ENCODE results near the gene DNAI2. TPM values are rescaled to one million over a fixed set of nuclear protein-coding genes. Genes with fewer than 3 reads are reported as not detected.

DNAI2 gene
- total and polyA plus RNA-seq, 9 of the 15 experiments (the other 6 are each of a cell fraction or from before 2014, with no cell fraction given) = not detected

- TF ChIP-seq, protein P1, sequence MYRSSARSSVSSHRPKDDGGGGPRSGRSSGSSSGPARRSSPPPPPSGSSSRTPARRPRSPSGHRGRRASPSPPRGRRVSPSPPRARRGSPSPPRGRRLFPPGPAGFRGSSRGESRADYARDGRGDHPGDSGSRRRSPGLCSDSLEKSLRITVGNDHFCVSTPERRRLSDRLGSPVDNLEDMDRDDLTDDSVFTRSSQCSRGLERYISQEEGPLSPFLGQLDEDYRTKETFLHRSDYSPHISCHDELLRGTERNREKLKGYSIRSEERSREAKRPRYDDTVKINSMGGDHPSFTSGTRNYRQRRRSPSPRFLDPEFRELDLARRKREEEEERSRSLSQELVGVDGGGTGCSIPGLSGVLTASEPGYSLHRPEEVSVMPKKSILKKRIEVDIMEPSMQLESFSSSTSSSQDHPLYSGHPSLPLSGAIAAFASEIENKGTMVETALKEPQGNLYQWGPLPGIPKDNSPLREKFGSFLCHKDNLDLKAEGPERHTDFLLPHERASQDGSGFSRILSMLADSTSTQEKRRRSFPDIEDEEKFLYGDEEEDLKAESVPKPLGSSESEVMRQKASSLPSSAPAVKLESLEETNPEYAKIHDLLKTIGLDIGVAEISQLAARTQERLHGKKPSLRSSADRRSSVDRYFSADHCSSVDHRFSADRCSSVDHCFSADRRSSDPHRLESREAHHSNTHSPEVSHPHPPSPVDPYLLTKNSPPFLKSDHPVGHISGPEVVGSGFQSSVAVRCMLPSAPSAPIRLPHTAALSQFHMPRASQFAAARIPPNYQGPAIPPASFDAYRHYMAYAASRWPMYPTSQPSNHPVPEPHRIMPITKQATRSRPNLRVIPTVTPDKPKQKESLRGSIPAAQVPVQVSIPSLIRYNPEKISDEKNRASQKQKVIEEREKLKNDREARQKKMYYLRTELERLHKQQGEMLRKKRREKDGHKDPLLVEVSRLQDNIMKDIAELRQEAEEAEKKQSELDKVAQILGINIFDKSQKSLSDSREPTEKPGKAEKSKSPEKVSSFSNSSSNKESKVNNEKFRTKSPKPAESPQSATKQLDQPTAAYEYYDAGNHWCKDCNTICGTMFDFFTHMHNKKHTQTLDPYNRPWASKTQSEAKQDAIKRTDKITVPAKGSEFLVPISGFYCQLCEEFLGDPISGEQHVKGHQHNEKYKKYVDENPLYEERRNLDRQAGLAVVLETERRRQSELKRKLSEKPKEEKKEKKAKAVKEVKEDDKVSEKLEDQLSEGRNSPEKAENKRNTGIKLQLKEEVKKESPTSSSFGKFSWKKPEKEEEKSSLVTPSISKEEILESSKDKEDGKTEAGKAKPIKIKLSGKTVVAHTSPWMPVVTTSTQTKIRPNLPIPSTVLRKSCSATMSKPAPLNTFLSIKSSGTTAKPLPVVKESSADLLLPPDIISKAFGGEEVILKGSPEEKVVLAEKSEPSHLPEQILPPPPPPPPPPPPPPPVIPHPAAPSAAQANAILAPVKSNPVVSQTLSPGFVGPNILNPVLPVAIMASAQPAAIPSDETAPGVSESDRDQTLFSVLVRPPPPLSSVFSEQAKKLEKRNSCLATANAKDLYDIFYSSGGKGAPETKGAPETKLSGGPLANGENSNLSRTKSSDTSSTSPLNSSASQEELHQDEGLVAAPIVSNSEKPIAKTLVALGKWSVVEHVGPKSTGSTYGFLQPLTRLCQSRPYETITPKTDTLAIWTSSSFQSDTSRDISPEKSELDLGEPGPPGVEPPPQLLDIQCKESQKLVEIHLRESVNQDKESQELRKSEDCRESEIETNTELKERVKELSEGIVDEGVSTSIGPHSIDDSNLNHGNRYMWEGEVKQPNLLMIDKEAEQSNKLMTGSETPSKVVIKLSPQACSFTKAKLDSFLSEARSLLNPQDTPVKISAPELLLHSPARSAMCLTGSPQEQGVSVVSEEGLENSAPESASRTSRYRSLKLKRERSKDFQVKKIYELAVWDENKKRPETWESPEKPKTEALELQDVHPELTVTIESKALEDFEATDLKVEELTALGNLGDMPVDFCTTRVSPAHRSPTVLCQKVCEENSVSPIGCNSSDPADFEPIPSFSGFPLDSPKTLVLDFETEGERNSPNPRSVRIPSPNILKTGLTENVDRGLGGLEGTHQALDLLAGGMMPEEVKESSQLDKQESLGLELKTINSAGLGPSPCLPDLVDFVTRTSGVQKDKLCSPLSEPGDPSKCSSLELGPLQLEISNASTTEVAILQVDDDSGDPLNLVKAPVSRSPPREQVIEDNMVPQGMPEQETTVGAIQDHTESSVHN (IDR thresholded peaks at IDR 0.05; ENCODE audit: borderline replicate concordance in 1 of 2, low read depth in 1 of 2) = no peak
- peak; percentile 77 for TF ChIP-seq JUN (IDR thresholded peaks at IDR 0.05; ENCODE audit: borderline replicate concordance, low read depth, low read length)
- TF ChIP-seq JUN (CRISPR knock-in tag; IDR thresholded peaks at IDR 0.05; ENCODE audit: borderline replicate concordance) = peak; percentile 67; the same call in 1 of the 2 replicates
- TF ChIP-seq GABPB1 (CRISPR knock-in tag; IDR thresholded peaks at IDR 0.05) = no peak; the same call in 1 of the 2 replicates
- TF ChIP-seq NFIC (IDR thresholded peaks at IDR 0.05) = peak; percentile 38; the same call in 1 of the 2 replicates
- TF ChIP-seq SMAD3 (CRISPR knock-in tag; conservative IDR thresholded peaks at IDR 0.05) = no peak
- no peak; the same call in 1 of the 2 replicates for TF ChIP-seq ZNF764 (CRISPR knock-in tag; IDR thresholded peaks at IDR 0.05; ENCODE audit: low read depth)
- no peak for TF ChIP-seq NUFIP1 (IDR thresholded peaks at IDR 0.05; ENCODE audit: partially characterized antibody)
- TF ChIP-seq SLC30A9 (CRISPR knock-in tag; IDR thresholded peaks at IDR 0.05) = no peak
- no peak for TF ChIP-seq ZNF408 (CRISPR knock-in tag; IDR thresholded peaks at IDR 0.05; ENCODE audit: low read depth)
- TF ChIP-seq KAT7 (CRISPR knock-in tag; IDR thresholded peaks at IDR 0.05; ENCODE audit: borderline replicate concordance) = 0 out of 2 replicates have a peak, but pooled peaks have one; percentile 41
- TF ChIP-seq LCOR (CRISPR knock-in tag; IDR thresholded peaks at IDR 0.05) = peak; percentile 97
- TF ChIP-seq MIER1 (IDR thresholded peaks at IDR 0.05; ENCODE audit: low read depth) = no peak
- TF ChIP-seq SETDB1 (IDR thresholded peaks at IDR 0.05; ENCODE audit: low read length) = no peak
- TF ChIP-seq ZNF174 (CRISPR knock-in tag; IDR thresholded peaks at IDR 0.05) = no peak
- TF ChIP-seq, protein P2, sequence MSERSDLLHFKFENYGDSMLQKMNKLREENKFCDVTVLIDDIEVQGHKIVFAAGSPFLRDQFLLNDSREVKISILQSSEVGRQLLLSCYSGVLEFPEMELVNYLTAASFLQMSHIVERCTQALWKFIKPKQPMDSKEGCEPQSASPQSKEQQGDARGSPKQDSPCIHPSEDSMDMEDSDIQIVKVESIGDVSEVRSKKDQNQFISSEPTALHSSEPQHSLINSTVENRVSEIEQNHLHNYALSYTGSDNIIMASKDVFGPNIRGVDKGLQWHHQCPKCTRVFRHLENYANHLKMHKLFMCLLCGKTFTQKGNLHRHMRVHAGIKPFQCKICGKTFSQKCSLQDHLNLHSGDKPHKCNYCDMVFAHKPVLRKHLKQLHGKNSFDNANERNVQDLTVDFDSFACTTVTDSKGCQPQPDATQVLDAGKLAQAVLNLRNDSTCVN (CRISPR knock-in tag; IDR thresholded peaks at IDR 0.05) = no peak
- TF ChIP-seq GTF2F1 (IDR thresholded peaks at IDR 0.05; ENCODE audit: low read depth, low read length) = no peak
- TF ChIP-seq MAFG (tag; conservative IDR thresholded peaks at IDR 0.05) = no peak
- TF ChIP-seq SREBF1 (IDR thresholded peaks at IDR 0.05; ENCODE audit: borderline replicate concordance, low read depth, low read length) = no peak
- no peak for TF ChIP-seq TAF9B (IDR thresholded peaks at IDR 0.05; ENCODE audit: partially characterized antibody)
Observed at GRCh38 chr17:74282587-74283370, 8.7 kb downstream of the DNAI2 start (continued).

Data from K562 (cell line).